Fibroblast of skin of back (primary cell): ENCODE measurements around the gene IL21R.

ENCODE experiments used
- DNase-seq: peaks from one replicate; pipeline ENCODE4 v3.0.0-alpha.2; 2013

Gene IL21R

GRCh38 chr16:27464626-27465482 lies 62.9 kb downstream of the IL21R start:
- no peak for DNase-seq

DNA sequence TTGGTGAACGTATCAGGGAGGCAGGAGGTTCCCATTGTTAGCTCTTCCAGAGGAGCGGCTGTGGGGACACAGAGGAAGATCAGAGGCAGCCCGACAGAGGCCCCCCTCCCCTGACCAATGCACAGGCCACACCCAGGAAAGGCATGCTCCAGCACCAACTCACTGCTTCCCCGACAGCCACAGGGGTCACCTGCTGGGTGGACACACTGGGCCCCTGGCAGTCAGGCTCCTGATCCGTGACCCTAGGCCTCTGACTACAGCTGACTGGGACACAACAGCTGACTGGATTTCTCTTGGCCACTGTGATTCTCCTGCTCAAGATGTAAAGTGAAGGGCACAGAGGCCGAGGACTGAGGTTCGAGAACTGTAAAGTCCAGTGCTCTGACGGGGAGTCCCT lies 63.5 kb downstream of the IL21R start:
- no peak for DNase-seq

GRCh38 chr16:27468941-27469531 lies 67.1 kb downstream of the IL21R start:
- DNase-seq, result no peak

GRCh38 chr16:27470567-27471431 lies 68.8 kb downstream of the IL21R start:
- DNase-seq, result peak; percentile 21

- no peak for DNase-seq
Measured at GRCh38 chr16:27471661-27472060, 69.7 kb downstream of the IL21R start.

GRCh38 chr16:27472091-27473020 lies 70.4 kb downstream of the IL21R start:
- peak; percentile 19 for DNase-seq

DNA sequence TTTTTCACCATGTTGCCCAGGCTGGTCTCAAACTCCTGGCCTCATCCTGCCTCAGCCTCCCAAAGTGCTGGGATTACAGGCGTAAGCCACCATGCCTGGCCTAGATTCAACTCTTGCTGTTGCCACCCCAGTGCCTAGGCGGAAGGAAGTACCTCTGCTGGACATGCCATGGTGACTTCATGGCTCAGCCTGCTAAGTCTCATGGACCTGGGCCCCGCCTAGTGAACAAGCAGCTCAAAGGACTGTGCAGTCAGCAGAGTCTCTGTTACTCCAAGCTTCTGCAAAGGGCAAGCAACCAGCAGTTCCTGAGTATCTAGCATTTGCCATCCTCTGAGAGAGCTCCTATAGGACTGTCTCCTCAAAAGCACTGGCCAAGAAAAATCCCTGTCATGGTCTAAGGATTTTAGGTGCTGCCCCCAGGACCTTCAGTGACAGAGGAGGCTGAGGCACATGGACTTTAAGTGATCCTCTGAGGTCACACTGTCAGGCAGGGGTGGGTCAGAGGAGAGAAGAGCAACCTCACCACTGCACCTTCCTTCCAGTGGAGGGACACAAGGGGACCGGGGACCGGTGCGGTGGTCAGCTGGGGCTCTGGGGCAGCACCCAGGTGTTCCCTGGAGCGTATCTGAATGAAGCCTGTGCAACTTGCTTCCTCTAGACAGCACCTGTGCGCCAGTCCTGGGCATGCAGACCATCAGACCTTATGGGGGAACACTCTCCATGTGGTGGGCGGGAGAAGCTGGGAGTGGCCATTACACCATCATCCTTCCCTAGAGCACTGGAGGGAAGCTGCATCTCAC lies 71.3 kb downstream of the IL21R start:
- no peak for DNase-seq

GRCh38 chr16:27474041-27474440 lies 72.1 kb downstream of the IL21R start:
- no peak for DNase-seq

DNA sequence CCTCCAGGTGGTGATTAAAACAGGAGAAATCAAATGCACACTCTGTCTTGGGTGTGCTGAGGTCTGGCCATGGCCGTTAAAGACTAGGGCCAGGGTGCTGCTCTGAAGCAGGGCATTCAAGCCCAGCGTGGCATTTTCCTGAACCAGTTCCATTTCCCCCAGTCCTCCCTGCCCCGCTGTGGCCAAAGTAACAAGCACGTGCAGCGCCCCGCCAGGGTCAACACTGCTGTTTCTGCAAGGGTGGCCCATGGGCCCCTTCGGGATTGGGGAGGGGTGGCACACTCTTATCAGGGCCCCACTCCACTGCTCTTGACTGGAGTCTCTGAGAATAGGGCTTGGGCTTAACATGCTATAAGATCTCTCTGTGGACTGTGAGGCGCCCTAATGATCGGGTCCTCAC lies 72.9 kb downstream of the IL21R start:
- no peak for DNase-seq

DNA sequence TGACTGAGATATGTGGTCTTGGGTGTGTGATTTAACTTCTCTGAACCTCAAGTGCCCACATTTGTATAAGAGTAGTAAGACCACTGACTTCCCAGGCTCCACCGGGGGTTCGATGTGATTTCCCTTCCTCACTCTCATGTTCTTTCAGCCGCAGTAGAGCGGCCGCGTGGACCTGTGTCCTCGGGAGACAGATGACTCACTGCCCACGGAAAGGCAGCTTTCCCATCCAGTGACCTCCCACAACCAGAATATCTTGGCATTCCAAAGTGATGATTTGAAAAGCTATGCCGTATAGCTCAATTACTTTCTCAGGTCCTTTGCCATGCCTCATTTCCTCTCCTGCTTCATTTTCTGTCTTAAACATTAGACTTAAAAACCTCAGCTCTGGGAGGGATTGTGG lies 73.6 kb downstream of the IL21R start:
- peak; percentile 90 for DNase-seq

DNA sequence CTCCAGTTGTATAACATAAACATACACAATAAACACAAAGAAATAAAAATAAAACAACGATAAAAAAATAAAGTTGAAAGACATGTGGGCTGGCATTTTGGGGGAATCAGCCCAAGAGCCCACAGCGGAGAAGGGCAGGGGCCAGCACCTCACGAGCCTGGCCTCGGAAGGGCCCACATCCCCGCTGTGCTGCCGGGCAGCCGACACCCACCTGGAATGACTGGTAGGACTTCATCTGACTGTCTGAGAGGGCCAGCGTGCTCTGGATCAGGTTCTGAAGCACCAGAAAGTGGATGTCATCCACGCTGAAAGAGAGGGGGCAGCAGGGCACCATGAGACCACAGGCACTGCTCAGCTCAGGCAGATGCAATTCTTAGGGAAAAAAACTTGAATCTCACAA lies 74.3 kb downstream of the IL21R start:
- DNase-seq, result no peak

DNA sequence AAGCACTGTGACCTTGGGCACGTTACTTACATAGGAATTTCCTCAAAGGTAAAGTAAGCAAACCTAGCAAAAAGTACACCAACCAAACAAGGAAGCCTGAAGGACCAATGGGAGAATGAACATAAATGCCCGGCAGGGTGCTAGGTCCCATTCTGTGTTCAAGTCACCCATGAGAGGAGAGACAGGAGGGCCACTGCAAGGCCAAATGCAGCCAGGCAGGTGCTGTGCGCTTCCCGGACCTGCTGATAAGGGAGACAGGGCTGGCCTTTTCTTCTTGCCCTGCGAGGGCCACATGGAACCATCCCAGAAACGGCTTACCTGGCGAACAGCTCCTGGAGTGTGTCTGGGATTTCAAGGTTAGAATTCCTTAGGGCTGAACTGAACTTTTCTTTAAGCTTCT lies 78.8 kb downstream of the IL21R start:
- no peak for DNase-seq

- no peak for DNase-seq
Measured at GRCh38 chr16:27481282-27481934, 79.4 kb downstream of the IL21R start.

- no peak for DNase-seq
Measured at GRCh38 chr16:27482397-27483087, 80.6 kb downstream of the IL21R start.

GRCh38 chr16:27483088-27483437 lies 81.1 kb downstream of the IL21R start:
- DNase-seq, result no peak

GRCh38 chr16:27483624-27484023 lies 81.7 kb downstream of the IL21R start:
- DNase-seq, result no peak

GRCh38 chr16:27485126-27485525 lies 83.2 kb downstream of the IL21R start:
- DNase-seq, result no peak

DNA sequence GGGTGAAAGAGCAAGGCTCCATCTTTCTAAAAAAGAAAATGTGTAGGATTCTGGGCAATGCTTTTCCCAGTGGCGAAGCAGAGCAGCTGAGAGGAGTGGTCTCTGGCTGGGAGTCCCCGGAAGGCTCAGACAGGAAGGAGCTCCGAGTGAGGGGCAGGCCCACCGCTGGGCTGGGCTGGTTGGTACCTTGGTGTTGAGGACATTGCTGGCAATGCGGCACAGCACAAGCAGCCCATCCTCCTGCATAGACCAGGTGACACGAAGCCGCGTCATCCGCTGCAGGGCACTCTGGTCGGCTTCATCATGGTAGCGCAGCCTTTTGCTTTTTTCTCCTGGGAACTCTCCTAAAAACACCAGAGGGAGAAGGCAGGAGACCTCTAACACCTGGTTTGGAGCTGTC lies 83.8 kb downstream of the IL21R start:
- no peak for DNase-seq

- no peak for DNase-seq
Measured at GRCh38 chr16:27486344-27486743, 84.4 kb downstream of the IL21R start.

GRCh38 chr16:27486760-27487159 lies 84.8 kb downstream of the IL21R start:
- DNase-seq, result no peak
